Measurements from ENCODE around the gene DDRGK1.
A peak's percentile ranks its signal among the peaks of the same experiment; 100 is the strongest.

DDRGK1 gene

GRCh38 chr20:3180319-3180718, 24.2 kb downstream of the DDRGK1 start:
- no peak for DNase-seq

GRCh38 chr20:3177746-3178485, 26.6 kb downstream of the DDRGK1 start:
- no peak for DNase-seq

GRCh38 chr20:3175270-3175669, 29.2 kb downstream of the DDRGK1 start:
- DNase-seq: no peak

- DNase-seq: no peak
Observed at GRCh38 chr20:3174442-3175261, 29.8 kb downstream of the DDRGK1 start.

GRCh38 chr20:3173610-3174441, 30.7 kb downstream of the DDRGK1 start:
- DNase-seq: peak; percentile 89

GRCh38 chr20:3172933-3173609, 31.4 kb downstream of the DDRGK1 start, which contains the start of gene LZTS3:
TSS of gene LZTS3 (minus strand) at chr20:3173549. CDS start at chr20:3167163, 6,386 bp downstream.
- peak; percentile 70 for DNase-seq

- no peak for DNase-seq
Observed at GRCh38 chr20:3172126-3172932, 32.2 kb downstream of the DDRGK1 start.

GRCh38 chr20:3171391-3172125, 32.9 kb downstream of the DDRGK1 start:
- no peak for DNase-seq

- DNase-seq: no peak
Observed at GRCh38 chr20:3168829-3169590, 35.5 kb downstream of the DDRGK1 start.

- no peak for DNase-seq
Observed at GRCh38 chr20:3168079-3168828, 36.2 kb downstream of the DDRGK1 start.

- DNase-seq: no peak
Observed at GRCh38 chr20:3167738-3168078, 36.8 kb downstream of the DDRGK1 start.

GRCh38 chr20:3166913-3167342, 37.6 kb downstream of the DDRGK1 start:
- DNase-seq: no peak

GRCh38 chr20:3166338-3166912, 38.1 kb downstream of the DDRGK1 start:
- DNase-seq: no peak

- no peak for DNase-seq
Observed at GRCh38 chr20:3165473-3166337, 38.8 kb downstream of the DDRGK1 start.

- no peak for DNase-seq
Observed at GRCh38 chr20:3164763-3165410, 39.6 kb downstream of the DDRGK1 start.

GRCh38 chr20:3164043-3164762, 40.3 kb downstream of the DDRGK1 start:
- DNase-seq: no peak
